T-helper 2 cell treated with Interferon-gamma antibody and Interleukin-4, amounts not matched to agents 5 μg/mL and 100 μg/mL, for 36 hours (primary cell): ENCODE measurements around the gene IL17B.
A peak's percentile ranks its signal among the peaks of the same experiment; 100 is the strongest.

ENCODE experiments used
- DNase-seq: peaks from one replicate; pipeline ENCODE4 v3.0.0; 2021; ENCODE audit warnings: low spot score
- H3K27ac Mint-ChIP-seq: one replicate; pipeline ENCODE4 v1.8.0; 2021; ENCODE audit warnings: mild to moderate bottlenecking, mixed read lengths
- H3K27me3 Mint-ChIP-seq: one replicate; pipeline ENCODE4 v1.8.0; 2021; ENCODE audit warnings: low read depth, mixed read lengths
- H3K36me3 Mint-ChIP-seq: one replicate; pipeline ENCODE4 v1.8.0; 2021; ENCODE audit warnings: low read depth, mixed read lengths
- H3K4me1 Mint-ChIP-seq: one replicate; pipeline ENCODE4 v1.8.0; 2021; ENCODE audit warnings: low read depth, mixed read lengths
- H3K4me3 Mint-ChIP-seq: one replicate; pipeline ENCODE4 v1.8.0; 2022; ENCODE audit warnings: mild to moderate bottlenecking, moderate library complexity, mixed read lengths
- H3K9me3 Mint-ChIP-seq: one replicate; pipeline ENCODE4 v1.8.0; 2021; ENCODE audit warnings: mixed read lengths

Gene IL17B

DNA sequence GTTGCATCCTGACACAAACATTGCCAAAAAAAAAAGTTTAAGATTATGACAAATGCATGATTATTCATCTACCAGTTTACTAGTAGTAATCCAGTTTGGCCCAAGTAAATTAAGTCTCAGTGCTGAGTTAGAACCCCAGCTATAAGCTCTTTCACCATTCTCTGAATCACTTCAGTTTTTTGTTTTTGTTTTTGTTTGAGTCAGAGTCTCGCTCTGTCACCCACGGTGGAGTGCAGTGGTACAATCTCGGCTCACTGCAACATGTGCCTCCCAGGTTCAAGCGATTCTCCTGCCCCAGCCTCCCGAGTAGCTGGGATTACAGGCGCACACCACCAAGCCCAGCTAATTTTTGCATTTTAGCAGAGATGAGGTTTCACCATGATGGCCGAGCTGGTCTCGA is 22.7 kb downstream of the IL17B start:
- Mint-ChIP-seq H3K27me3 (no peaks in the 10 kb centered on the region), H3K36me3 (peaks cover 59% of the 10 kb centered on the region), H3K9me3 (no peaks in the 10 kb centered on the region), H3K27ac (peak overlapping the region; percentile 47), H3K4me3 (no peak overlapping the region), H3K4me1 (peaks cover 68% of the 10 kb centered on the region)
- DNase-seq: peak; percentile 27

DNA sequence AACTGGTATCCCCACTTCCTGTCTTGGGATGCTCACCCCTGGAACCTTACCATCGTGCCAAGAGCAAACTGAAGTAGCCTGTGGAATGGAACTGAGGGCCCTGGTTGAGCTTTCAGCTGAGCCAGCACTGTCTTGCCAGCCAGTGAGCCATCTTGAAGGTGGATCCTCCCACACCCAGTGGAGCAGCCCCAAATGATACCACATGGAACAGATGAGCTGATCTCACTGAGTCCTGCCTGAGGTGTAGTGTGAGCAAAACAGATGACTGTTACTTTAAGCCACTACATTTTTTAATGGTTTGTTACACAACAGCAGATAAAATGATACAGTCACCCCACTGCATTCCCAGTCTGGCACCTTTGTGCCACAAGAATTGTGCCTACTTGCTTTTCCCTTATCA is 23.4 kb downstream of the IL17B start:
- Mint-ChIP-seq H3K4me3 (peak overlapping the region; percentile 23), H3K4me1 (peaks cover 69% of the 10 kb centered on the region), H3K27ac (peak overlapping the region; percentile 29), H3K27me3 (no peaks in the 10 kb centered on the region), H3K9me3 (no peaks in the 10 kb centered on the region), H3K36me3 (peaks cover 63% of the 10 kb centered on the region)
- peak; percentile 28 for DNase-seq

GRCh38 chr5:149353911-149354310 is 25.2 kb downstream of the IL17B start:
- no peak for DNase-seq
- peak overlapping the region; percentile 52 for H3K4me3 Mint-ChIP-seq
- peak overlapping the region; percentile 38 for H3K27ac Mint-ChIP-seq
- peaks cover 73% of the 10 kb centered on the region for H3K36me3 Mint-ChIP-seq
- no peaks in the 10 kb centered on the region for H3K9me3 Mint-ChIP-seq
- H3K27me3 Mint-ChIP-seq: no peaks in the 10 kb centered on the region
- H3K4me1 Mint-ChIP-seq: peaks cover 67% of the 10 kb centered on the region

DNA sequence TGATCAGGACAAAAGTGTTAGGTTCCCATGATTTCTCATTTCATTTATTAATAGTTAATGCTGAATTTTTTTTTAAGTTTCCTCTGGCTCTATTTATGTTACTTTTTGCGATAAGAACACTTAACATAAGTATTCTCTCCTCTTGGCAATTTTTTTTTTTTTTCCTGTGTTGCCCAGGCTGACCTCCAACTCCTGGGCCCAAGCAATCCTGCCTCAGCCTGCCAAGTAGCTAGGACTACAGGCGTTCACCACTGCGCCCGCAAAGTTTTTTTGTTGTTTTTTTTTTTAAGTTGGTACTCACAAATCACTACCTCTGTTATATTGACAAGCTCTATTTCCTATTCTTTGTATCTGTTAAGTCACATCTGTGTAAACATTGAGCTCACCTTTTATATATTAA is 26.9 kb downstream of the IL17B start:
- no peak for DNase-seq
- Mint-ChIP-seq H3K4me1 (peaks cover 75% of the 10 kb centered on the region), H3K9me3 (no peaks in the 10 kb centered on the region), H3K27me3 (no peaks in the 10 kb centered on the region), H3K4me3 (peak overlapping the region; percentile 28), H3K27ac (peak overlapping the region; percentile 3), H3K36me3 (peaks cover 88% of the 10 kb centered on the region)

DNA sequence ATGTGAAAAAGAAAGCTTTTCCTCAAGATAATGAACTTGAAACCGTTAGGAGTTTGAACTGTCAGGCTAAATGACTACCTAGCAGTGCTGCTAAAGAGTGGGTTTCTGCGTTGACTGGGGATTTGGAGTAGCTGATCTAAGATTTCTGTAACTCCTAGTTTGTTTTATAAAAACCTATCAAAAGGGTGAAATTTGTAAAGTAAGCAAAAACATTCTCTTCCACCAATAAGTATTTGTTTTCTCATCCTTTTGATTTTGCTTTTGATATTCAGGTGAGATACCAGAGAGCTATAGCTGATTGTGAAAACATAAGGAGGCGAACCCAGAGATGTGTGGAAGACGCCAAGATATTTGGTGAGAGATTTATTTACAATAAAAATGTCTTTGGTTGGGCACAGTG is 29.7 kb downstream of the IL17B start:
- no peaks in the 10 kb centered on the region for H3K27me3 Mint-ChIP-seq
- H3K36me3 Mint-ChIP-seq: peaks cover 83% of the 10 kb centered on the region
- H3K4me1 Mint-ChIP-seq: peaks cover 68% of the 10 kb centered on the region
- H3K4me3 Mint-ChIP-seq: peak overlapping the region; percentile 84
- DNase-seq: no peak
- peak overlapping the region; percentile 85 for H3K27ac Mint-ChIP-seq
- no peaks in the 10 kb centered on the region for H3K9me3 Mint-ChIP-seq

DNA sequence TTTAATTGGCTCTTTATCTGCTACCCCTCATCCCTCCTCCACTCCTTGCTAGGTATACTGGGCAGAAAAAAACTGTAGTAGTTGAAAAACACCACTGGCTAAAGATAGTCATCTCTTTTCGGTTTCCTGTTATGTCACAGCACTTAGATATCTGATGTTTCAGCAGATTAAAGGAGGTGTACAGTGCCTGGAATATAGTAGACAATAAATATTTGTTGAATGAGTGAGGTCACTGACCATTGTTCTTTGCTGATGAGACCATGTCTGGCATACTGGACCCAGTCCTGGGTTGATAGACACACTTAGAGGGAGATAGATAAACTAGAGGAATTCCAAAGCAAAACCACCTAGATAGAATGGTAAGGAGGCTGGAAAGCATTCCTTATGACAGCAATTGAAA is 30.6 kb downstream of the IL17B start:
- H3K4me3 Mint-ChIP-seq: peak overlapping the region; percentile 84
- H3K27ac Mint-ChIP-seq: peak overlapping the region; percentile 85
- peaks cover 69% of the 10 kb centered on the region for H3K4me1 Mint-ChIP-seq
- no peak for DNase-seq
- H3K27me3 Mint-ChIP-seq: no peaks in the 10 kb centered on the region
- H3K36me3 Mint-ChIP-seq: peaks cover 76% of the 10 kb centered on the region
- no peaks in the 10 kb centered on the region for H3K9me3 Mint-ChIP-seq

GRCh38 chr5:149345892-149346222 is 33.2 kb downstream of the IL17B start:
- peaks cover 51% of the 10 kb centered on the region for H3K4me1 Mint-ChIP-seq
- peak overlapping the region; percentile 84 for H3K4me3 Mint-ChIP-seq
- DNase-seq: no peak
- H3K36me3 Mint-ChIP-seq: peaks cover 52% of the 10 kb centered on the region
- H3K9me3 Mint-ChIP-seq: no peaks in the 10 kb centered on the region
- no peaks in the 10 kb centered on the region for H3K27me3 Mint-ChIP-seq
- peak overlapping the region; percentile 82 for H3K27ac Mint-ChIP-seq

DNA sequence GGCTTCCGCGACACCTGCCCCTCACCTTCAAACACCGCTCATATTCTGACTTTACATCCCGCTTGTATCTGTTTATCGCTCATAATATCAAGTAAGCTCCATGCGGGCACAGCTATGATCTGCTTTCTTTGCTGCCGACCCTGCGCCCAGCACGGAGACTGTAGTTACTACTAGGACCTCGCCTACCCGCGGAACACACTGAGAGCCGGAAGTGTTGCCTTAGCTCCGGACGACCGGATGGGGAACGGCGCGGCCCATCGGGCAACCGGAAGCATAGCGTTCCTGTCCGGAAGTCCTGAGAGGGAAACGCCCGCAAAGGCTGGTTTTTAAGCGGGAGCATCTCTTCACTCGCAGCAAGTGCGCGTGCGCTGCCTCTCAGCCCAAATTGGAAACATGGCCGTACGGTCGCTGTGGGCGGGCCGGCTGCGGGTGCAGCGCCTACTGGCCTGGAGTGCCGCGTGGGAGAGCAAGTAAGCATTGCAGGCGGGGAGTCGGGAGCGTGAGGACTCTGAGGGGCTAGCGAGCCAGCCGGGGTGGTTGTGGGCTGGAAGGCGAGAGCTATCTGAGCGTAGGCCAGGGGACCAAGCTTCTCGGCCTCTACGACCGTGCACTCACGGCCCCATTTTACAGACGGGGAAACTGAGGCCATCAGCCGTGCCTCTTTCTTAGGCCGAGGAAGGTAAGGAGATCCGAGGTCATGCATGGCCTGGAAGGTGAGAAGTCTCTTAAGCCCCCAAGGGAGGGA is 33.8 kb downstream of the IL17B start, which contains the start of gene GRPEL2:
GRPEL2 (plus strand) TSS at position 353 of the 745 bp plus-strand sequence; CDS start at position 394, 41 bp downstream.
- peak; percentile 96 for DNase-seq
- Mint-ChIP-seq H3K4me3 (peak within 1 kb of the TSS; percentile 84), H3K4me1 (peaks cover 46% of the 10 kb centered on the region), H3K9me3 (no peaks in the 10 kb centered on the region), H3K27ac (peak within 1 kb of the TSS; percentile 82), H3K27me3 (no peaks in the 10 kb centered on the region), H3K36me3 (peaks cover 47% of the 10 kb centered on the region)

- Mint-ChIP-seq H3K4me1 (peaks cover 37% of the 10 kb centered on the region), H3K27me3 (peaks cover 9% of the 10 kb centered on the region), H3K9me3 (no peaks in the 10 kb centered on the region), H3K27ac (peak overlapping the region; percentile 29), H3K4me3 (peak overlapping the region; percentile 11), H3K36me3 (peaks cover 36% of the 10 kb centered on the region)
- DNase-seq: no peak
These were observed 34.9 kb downstream of the IL17B start for GRCh38 chr5:149344151-149344550.

- peaks cover 13% of the 10 kb centered on the region for H3K36me3 Mint-ChIP-seq
- no peak for DNase-seq
These were observed 37.2 kb downstream of the IL17B start for GRCh38 chr5:149341876-149342275.

GRCh38 chr5:149340920-149341319 is 38.2 kb downstream of the IL17B start:
- Mint-ChIP-seq H3K36me3 (peaks cover 9% of the 10 kb centered on the region), H3K27me3 (peaks cover 24% of the 10 kb centered on the region), H3K27ac (no peak overlapping the region), H3K4me1 (peaks cover 17% of the 10 kb centered on the region), H3K4me3 (no peak overlapping the region), H3K9me3 (no peaks in the 10 kb centered on the region)
- DNase-seq: no peak

More at GRCh38 chr5:149341876-149342275, 37.2 kb downstream of the IL17B start:
- Mint-ChIP-seq H3K4me1 (peaks cover 18% of the 10 kb centered on the region), H3K27me3 (peaks cover 21% of the 10 kb centered on the region), H3K9me3 (no peaks in the 10 kb centered on the region), H3K4me3 (no peak overlapping the region), H3K27ac (no peak overlapping the region)

GRCh38 chr5:149338364-149338763 is 40.7 kb downstream of the IL17B start:
- Mint-ChIP-seq H3K36me3 (no peaks in the 10 kb centered on the region), H3K9me3 (no peaks in the 10 kb centered on the region), H3K4me1 (peaks cover 1% of the 10 kb centered on the region), H3K27me3 (peaks cover 37% of the 10 kb centered on the region), H3K4me3 (no peak overlapping the region), H3K27ac (no peak overlapping the region)
- no peak for DNase-seq

- Mint-ChIP-seq H3K36me3 (no peaks in the 10 kb centered on the region), H3K27ac (no peak overlapping the region), H3K4me3 (no peak overlapping the region), H3K9me3 (no peaks in the 10 kb centered on the region), H3K4me1 (no peaks in the 10 kb centered on the region), H3K27me3 (peaks cover 37% of the 10 kb centered on the region)
- DNase-seq: no peak
These were observed 41.4 kb downstream of the IL17B start for GRCh38 chr5:149337736-149338135.

GRCh38 chr5:149333711-149334443 is 45.2 kb downstream of the IL17B start:
- no peaks in the 10 kb centered on the region for H3K36me3 Mint-ChIP-seq
- H3K27ac Mint-ChIP-seq: no peak overlapping the region
- DNase-seq: no peak
- H3K9me3 Mint-ChIP-seq: no peaks in the 10 kb centered on the region
- no peak overlapping the region for H3K4me3 Mint-ChIP-seq
- no peaks in the 10 kb centered on the region for H3K4me1 Mint-ChIP-seq
- peaks cover 28% of the 10 kb centered on the region for H3K27me3 Mint-ChIP-seq
